MM.1S (cell line): ENCODE data around the gene ACSL4.

ENCODE experiments used
- DNase-seq: peaks from one replicate; pipeline ENCODE4 v3.0.0-alpha.2; 2015
- H2AFZ ChIP-seq: fragments of 300-600 bp; sonication (generic); 2 replicates; pipeline ENCODE4 v1.6.0; 2016; ENCODE audit warnings: antibody characterized with exemption, low read length
- H3F3A ChIP-seq: fragments of 300-600 bp; sonication (generic); 2 replicates; pipeline ENCODE4 v1.6.1; 2016; ENCODE audit warnings: mild to moderate bottlenecking, antibody characterized with exemption, low read length, moderate library complexity, mixed read lengths; ENCODE audit not compliant: insufficient read depth
- H3K27ac ChIP-seq: fragments of 300-600 bp; sonication (generic); 2 replicates; pipeline ENCODE4 v1.5.1; 2016; ENCODE audit warnings: mild to moderate bottlenecking, low read length
- H3K27me3 ChIP-seq: fragments of 300-600 bp; sonication (generic); replicated peaks from 2 replicates; pipeline ENCODE4 v1.6.0; 2016; ENCODE audit warnings: low read length; ENCODE audit not compliant: insufficient read depth
- H3K36me3 ChIP-seq: fragments of 300-600 bp; sonication (generic); replicated peaks from 2 replicates; pipeline ENCODE4 v1.6.1; 2016; ENCODE audit warnings: mild to moderate bottlenecking, low read length, mixed read lengths; ENCODE audit not compliant: insufficient read depth
- H3K4me1 ChIP-seq: fragments of 300-600 bp; sonication (generic); 2 replicates; pipeline ENCODE4 v1.6.1; 2016; ENCODE audit warnings: low read length, mixed read lengths
- H3K4me2 ChIP-seq: fragments of 300-600 bp; sonication (generic); 2 replicates; pipeline ENCODE4 v1.6.0; 2016; ENCODE audit warnings: low read depth, low read length
- H3K4me3 ChIP-seq: fragments of 300-600 bp; sonication (generic); 2 replicates; pipeline ENCODE4 v1.5.1; 2016; ENCODE audit warnings: low read length, mixed read lengths
- H3K79me2 ChIP-seq: fragments of 300-600 bp; sonication (generic); 2 replicates; pipeline ENCODE4 v1.6.1; 2016; ENCODE audit warnings: mixed run types, low read length, mixed read lengths
- H3K9ac ChIP-seq: fragments of 300-600 bp; sonication (generic); 2 replicates; pipeline ENCODE4 v1.6.1; 2016; ENCODE audit warnings: low read length, mixed read lengths
- H3K9me2 ChIP-seq: fragments of 300-600 bp; sonication (generic); replicated peaks from 2 replicates; pipeline ENCODE4 v1.6.1; 2016; ENCODE audit warnings: mild to moderate bottlenecking, low read length, mixed read lengths; ENCODE audit not compliant: insufficient read depth
- H3K9me3 ChIP-seq: fragments of 300-600 bp; sonication (generic); replicated peaks from 2 replicates; pipeline ENCODE4 v1.6.1; 2016; ENCODE audit warnings: mild to moderate bottlenecking, low read length, mixed read lengths; ENCODE audit not compliant: insufficient read depth
- H4K20me1 ChIP-seq: fragments of 300-600 bp; sonication (generic); 2 replicates; pipeline ENCODE4 v1.6.1; 2016; ENCODE audit warnings: mild to moderate bottlenecking, low read length, moderate library complexity, mixed read lengths; ENCODE audit not compliant: insufficient read depth
- EZH2 ChIP-seq: fragments of 300-600 bp; sonication (generic); optimal IDR thresholded peaks from 2 replicates; pipeline ENCODE3; 2017; ENCODE audit warnings: low read depth, mild to moderate bottlenecking, antibody characterized with exemption, low read length, mixed read lengths
- EZH2phosphoT487 ChIP-seq: fragments of 300-600 bp; sonication (generic); IDR thresholded peaks from 2 replicates; pipeline ENCODE4 v1.6.1; 2018; ENCODE audit warnings: antibody characterized with exemption, low read length
- TF ChIP-seq, protein P1 (sequence below): fragments of 300-600 bp; sonication (generic); IDR thresholded peaks from 2 replicates; pipeline ENCODE4 v1.5.1; 2016; ENCODE audit warnings: antibody characterized with exemption, low read length, mixed read lengths

Gene ACSL4

DNA sequence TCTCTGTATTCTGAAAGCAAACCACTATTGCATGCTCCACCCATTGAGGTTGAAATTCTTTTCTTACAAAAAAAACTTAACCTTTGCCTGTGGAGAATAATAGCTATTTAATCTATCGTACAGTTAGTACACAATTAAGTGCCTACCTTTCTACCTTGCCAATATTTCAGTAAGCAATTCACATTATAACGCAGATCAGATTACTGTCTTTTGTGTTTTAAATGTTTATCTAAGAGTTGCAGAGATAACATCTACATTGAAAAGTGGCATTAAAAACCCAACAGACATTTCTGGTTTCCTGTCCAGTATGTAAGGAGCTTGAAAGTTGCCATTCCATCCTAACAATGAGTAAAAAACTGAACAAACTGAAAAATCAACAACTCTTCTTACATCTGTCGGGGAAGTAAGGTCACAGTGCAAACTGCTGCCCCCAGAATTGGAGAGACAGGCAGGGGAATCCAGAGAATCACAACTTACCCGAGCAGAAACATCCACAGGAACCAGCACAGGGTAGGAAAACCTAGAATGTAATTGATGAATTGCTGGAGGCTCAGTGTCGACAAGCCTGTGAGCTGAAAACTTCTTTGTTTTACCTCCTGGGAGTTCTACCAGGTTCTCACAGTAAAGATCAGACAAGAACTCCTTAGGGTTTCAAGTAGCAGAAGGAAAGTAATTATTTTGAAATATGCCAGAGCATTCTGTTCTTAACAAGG, 27.3 kb upstream of the ACSL4 start:
- no peaks in the 10 kb centered on the region for H3K9me2 ChIP-seq
- no peaks in the 10 kb centered on the region for H3K9me3 ChIP-seq
- no peak overlapping the region for H3K4me3 ChIP-seq
- H3K27me3 ChIP-seq = no peaks in the 10 kb centered on the region
- H3F3A ChIP-seq = no peaks in the 10 kb centered on the region
- no peak overlapping the region for H2AFZ ChIP-seq
- H3K27ac ChIP-seq = no peak overlapping the region
- H3K9ac ChIP-seq = no peak overlapping the region
- H3K36me3 ChIP-seq = no peaks in the 10 kb centered on the region
- no peaks in the 10 kb centered on the region for H3K4me1 ChIP-seq
- no peaks in the 10 kb centered on the region for H4K20me1 ChIP-seq
- TF ChIP-seq, protein P1, sequence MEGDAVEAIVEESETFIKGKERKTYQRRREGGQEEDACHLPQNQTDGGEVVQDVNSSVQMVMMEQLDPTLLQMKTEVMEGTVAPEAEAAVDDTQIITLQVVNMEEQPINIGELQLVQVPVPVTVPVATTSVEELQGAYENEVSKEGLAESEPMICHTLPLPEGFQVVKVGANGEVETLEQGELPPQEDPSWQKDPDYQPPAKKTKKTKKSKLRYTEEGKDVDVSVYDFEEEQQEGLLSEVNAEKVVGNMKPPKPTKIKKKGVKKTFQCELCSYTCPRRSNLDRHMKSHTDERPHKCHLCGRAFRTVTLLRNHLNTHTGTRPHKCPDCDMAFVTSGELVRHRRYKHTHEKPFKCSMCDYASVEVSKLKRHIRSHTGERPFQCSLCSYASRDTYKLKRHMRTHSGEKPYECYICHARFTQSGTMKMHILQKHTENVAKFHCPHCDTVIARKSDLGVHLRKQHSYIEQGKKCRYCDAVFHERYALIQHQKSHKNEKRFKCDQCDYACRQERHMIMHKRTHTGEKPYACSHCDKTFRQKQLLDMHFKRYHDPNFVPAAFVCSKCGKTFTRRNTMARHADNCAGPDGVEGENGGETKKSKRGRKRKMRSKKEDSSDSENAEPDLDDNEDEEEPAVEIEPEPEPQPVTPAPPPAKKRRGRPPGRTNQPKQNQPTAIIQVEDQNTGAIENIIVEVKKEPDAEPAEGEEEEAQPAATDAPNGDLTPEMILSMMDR = no peak
- DNase-seq = no peak
- H3K4me2 ChIP-seq = no peak overlapping the region
- H3K79me2 ChIP-seq = no peaks in the 10 kb centered on the region

DNA sequence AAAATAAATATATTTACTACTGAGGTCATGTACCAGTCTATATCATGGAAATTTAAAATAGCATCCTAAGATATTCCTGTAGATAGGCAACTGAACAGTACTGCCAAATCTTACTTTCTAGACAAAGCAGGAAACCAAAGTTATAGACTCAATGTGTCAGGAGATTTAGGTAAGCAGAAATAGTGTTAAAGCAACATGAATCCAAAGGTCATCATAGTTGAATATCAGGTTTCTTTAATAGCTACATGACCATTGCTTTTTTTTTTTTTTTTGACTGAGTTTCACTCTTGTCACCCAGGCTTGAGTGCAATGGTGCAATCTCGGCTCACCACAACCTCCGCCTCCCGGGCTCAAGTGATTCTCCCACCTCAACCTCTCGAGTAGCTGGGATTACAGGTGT, 20.2 kb upstream of the ACSL4 start:
- Histone ChIP-seq H3K36me3 (no peaks in the 10 kb centered on the region), H4K20me1 (no peaks in the 10 kb centered on the region), H3F3A (no peaks in the 10 kb centered on the region), H3K27me3 (no peaks in the 10 kb centered on the region), H3K4me2 (no peak overlapping the region), H3K27ac (no peak overlapping the region), H3K9me2 (no peaks in the 10 kb centered on the region), H3K79me2 (no peaks in the 10 kb centered on the region), H3K4me3 (no peak overlapping the region), H3K9ac (no peak overlapping the region), H3K4me1 (no peaks in the 10 kb centered on the region), H3K9me3 (no peaks in the 10 kb centered on the region), H2AFZ (no peak overlapping the region)
- DNase-seq = no peak
- TF ChIP-seq EZH2phosphoT487 = no peak
- TF ChIP-seq, protein P1 = no peak
- TF ChIP-seq EZH2 = no peak

DNA sequence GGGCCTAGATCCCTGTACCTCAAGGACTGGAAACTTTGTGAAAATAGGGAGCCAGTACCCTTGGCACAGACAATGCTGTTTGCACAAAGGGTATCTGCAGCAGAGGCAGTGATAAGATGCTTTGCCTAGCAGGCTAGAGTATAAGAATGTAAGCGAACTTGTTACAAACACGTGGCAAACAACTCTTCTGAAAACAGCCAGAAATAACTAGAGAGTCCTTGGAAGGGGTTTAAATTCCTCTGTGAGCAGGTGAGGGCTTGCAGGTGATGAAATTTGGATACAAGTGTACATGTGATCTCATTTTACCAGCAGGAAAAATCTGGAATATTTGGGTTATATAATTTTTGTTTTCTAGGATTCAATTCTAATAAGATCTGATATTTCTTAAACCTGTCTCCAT, 18.6 kb upstream of the ACSL4 start:
- no peak overlapping the region for H3K4me2 ChIP-seq
- no peaks in the 10 kb centered on the region for H3K4me1 ChIP-seq
- no peaks in the 10 kb centered on the region for H4K20me1 ChIP-seq
- H3K9me3 ChIP-seq = no peaks in the 10 kb centered on the region
- H2AFZ ChIP-seq = no peak overlapping the region
- no peak overlapping the region for H3K27ac ChIP-seq
- no peaks in the 10 kb centered on the region for H3K27me3 ChIP-seq
- TF ChIP-seq EZH2 (no peak), EZH2phosphoT487 (no peak)
- TF ChIP-seq, protein P1 = no peak
- no peaks in the 10 kb centered on the region for H3K36me3 ChIP-seq
- H3K9ac ChIP-seq = no peak overlapping the region
- H3K4me3 ChIP-seq = no peak overlapping the region
- DNase-seq = no peak
- H3F3A ChIP-seq = no peaks in the 10 kb centered on the region
- no peaks in the 10 kb centered on the region for H3K79me2 ChIP-seq
- H3K9me2 ChIP-seq = no peaks in the 10 kb centered on the region
